A549 (cell line): ENCODE measurements around the gene CD82.

Experiments
- CEBPB ChIP-seq, 2 experiments: fragments of >200 bp in 1 of 2; sonication (Bioruptor Twin) in 1 of 2; formaldehyde crosslinking in 1 of 2; IDR thresholded peaks; 2 replicates each; pipeline ENCODE4 v1.6.1; 2012 to 2016
- CHD2 ChIP-seq: fragments of 150-350 bp; IDR thresholded peaks from 2 replicates; pipeline ENCODE4 v1.6.1; 2014; ENCODE audit warnings: low read length; ENCODE audit not compliant: partially characterized antibody
- KDM5A ChIP-seq: fragments of 200-600 bp; sonication (generic); IDR thresholded peaks from 2 replicates; pipeline ENCODE4 v1.6.1; 2016; ENCODE audit warnings: antibody characterized with exemption, mild to moderate bottlenecking
- PHF8 ChIP-seq: fragments of 200-600 bp; sonication (generic); IDR thresholded peaks from 2 replicates; pipeline ENCODE4 v1.6.1; 2016; ENCODE audit warnings: low read depth, mild to moderate bottlenecking, antibody characterized with exemption, moderate library complexity, borderline replicate concordance
- POLR2A ChIP-seq: IDR thresholded peaks from 2 replicates; pipeline ENCODE4 v1.6.1; 2012; ENCODE audit warnings: mild to moderate bottlenecking, low read length
- RAD21 ChIP-seq, 2 experiments: fragments of >200 bp in 1 of 2; sonication (Bioruptor Twin) in 1 of 2; formaldehyde crosslinking in 1 of 2; IDR thresholded peaks in 1 of 2; conservative IDR thresholded peaks in 1 of 2; 2 replicates in 1 of 2; 3 replicates in 1 of 2; pipeline ENCODE4 v1.6.1; 2012 to 2018; ENCODE audit warnings: inconsistent platforms in 1 of 2
- RNF2 ChIP-seq: fragments of 200-600 bp; sonication (generic); IDR thresholded peaks from 2 replicates; pipeline ENCODE4 v1.6.1; 2016; ENCODE audit warnings: low read depth, mild to moderate bottlenecking, antibody characterized with exemption, moderate library complexity, borderline replicate concordance
- TP53 ChIP-seq: fragments of 250-450 bp; sonication (Bioruptor Pico); IDR thresholded peaks from 2 replicates; pipeline ENCODE4 v1.5.0; 2021; ENCODE audit warnings: mild to moderate bottlenecking, moderate library complexity
- ZFP36 ChIP-seq: fragments of 450-650 bp; IDR thresholded peaks from 2 replicates; pipeline ENCODE4 v1.6.1; 2014; ENCODE audit warnings: borderline replicate concordance; ENCODE audit not compliant: partially characterized antibody
- TF ChIP-seq, protein P1 (sequence below): fragments of >200 bp; sonication (Bioruptor Twin); formaldehyde crosslinking; IDR thresholded peaks from 3 replicates; pipeline ENCODE4 v1.5.1; 2016
- TF ChIP-seq, protein P2 (sequence below): IDR thresholded peaks from 2 replicates; pipeline ENCODE4 v1.6.1; 2012
- TF ChIP-seq, protein P3 (sequence below): IDR thresholded peaks from 2 replicates; pipeline ENCODE4 v1.6.1; 2012
- TF ChIP-seq, protein P4 (sequence below): fragments of 250-450 bp; sonication (Bioruptor Pico); IDR thresholded peaks from 2 replicates; pipeline ENCODE4 v1.5.0; 2021; ENCODE audit warnings: mild to moderate bottlenecking, moderate library complexity, borderline replicate concordance

DNA sequence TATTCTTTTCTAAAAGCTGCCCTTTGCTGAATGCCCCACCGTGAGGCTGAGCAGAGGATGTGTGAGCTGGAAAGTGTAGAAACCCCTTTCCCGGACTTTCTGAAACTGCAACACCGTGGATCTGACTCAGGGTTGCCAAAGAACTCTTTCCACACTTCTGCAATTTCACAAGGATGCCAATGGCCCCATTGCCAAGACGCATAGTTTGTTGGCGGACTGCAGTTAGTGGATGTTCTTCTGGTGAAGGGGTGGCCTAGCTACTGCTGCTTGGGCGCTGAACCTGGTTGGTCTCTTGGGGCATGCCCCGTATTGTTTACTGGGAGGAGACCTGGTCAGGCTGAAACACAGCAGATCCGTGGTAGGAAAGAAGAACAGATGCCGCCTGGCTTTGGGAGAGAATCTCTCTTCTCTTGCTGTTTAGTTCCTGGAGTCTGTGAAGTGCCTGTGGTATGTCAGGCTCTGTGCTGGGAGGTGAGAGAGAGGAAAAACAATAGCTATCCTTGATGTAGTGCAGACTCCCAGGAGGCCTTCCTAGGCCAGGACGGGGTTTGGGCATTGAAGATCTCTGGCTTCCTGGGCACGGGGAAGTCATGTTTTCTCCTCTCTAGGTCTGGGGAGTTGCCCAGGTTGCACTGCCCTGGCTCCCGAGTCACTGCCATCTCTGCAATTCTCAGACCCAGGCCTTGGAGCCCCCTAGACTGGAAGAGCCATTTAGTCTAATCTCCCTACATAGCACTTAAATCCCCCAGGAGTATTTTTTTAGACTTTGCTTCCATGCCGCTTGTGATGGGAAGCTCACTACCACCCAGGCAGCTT is 26.9 kb downstream of the CD82 start:
- TF ChIP-seq KDM5A (no peak), TP53 (CRISPR knock-in tag) (no peak), CHD2 (no peak), CEBPB (IDR thresholded peaks at IDR 0.05) (no peak), POLR2A (no peak), ZFP36 (no peak), RNF2 (no peak), RAD21 (conservative IDR thresholded peaks at IDR 0.05 in 1 of 2, IDR thresholded peaks at IDR 0.05 in 1 of 2) (no peak), PHF8 (no peak)
- TF ChIP-seq, protein P1, sequence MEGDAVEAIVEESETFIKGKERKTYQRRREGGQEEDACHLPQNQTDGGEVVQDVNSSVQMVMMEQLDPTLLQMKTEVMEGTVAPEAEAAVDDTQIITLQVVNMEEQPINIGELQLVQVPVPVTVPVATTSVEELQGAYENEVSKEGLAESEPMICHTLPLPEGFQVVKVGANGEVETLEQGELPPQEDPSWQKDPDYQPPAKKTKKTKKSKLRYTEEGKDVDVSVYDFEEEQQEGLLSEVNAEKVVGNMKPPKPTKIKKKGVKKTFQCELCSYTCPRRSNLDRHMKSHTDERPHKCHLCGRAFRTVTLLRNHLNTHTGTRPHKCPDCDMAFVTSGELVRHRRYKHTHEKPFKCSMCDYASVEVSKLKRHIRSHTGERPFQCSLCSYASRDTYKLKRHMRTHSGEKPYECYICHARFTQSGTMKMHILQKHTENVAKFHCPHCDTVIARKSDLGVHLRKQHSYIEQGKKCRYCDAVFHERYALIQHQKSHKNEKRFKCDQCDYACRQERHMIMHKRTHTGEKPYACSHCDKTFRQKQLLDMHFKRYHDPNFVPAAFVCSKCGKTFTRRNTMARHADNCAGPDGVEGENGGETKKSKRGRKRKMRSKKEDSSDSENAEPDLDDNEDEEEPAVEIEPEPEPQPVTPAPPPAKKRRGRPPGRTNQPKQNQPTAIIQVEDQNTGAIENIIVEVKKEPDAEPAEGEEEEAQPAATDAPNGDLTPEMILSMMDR: no peak
- TF ChIP-seq, protein P2, sequence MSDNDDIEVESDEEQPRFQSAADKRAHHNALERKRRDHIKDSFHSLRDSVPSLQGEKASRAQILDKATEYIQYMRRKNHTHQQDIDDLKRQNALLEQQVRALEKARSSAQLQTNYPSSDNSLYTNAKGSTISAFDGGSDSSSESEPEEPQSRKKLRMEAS: no peak
- TF ChIP-seq, protein P3, sequence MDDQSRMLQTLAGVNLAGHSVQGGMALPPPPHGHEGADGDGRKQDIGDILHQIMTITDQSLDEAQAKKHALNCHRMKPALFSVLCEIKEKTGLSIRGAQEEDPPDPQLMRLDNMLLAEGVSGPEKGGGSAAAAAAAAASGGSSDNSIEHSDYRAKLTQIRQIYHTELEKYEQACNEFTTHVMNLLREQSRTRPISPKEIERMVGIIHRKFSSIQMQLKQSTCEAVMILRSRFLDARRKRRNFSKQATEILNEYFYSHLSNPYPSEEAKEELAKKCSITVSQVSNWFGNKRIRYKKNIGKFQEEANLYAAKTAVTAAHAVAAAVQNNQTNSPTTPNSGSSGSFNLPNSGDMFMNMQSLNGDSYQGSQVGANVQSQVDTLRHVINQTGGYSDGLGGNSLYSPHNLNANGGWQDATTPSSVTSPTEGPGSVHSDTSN: no peak
- TF ChIP-seq, protein P4, sequence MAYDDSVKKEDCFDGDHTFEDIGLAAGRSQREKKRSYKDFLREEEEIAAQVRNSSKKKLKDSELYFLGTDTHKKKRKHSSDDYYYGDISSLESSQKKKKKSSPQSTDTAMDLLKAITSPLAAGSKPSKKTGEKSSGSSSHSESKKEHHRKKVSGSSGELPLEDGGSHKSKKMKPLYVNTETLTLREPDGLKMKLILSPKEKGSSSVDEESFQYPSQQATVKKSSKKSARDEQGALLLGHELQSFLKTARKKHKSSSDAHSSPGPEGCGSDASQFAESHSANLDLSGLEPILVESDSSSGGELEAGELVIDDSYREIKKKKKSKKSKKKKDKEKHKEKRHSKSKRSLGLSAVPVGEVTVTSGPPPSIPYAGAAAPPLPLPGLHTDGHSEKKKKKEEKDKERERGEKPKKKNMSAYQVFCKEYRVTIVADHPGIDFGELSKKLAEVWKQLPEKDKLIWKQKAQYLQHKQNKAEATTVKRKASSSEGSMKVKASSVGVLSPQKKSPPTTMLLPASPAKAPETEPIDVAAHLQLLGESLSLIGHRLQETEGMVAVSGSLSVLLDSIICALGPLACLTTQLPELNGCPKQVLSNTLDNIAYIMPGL: no peak
